ENCODE measurements around the gene DNER.

DNA sequence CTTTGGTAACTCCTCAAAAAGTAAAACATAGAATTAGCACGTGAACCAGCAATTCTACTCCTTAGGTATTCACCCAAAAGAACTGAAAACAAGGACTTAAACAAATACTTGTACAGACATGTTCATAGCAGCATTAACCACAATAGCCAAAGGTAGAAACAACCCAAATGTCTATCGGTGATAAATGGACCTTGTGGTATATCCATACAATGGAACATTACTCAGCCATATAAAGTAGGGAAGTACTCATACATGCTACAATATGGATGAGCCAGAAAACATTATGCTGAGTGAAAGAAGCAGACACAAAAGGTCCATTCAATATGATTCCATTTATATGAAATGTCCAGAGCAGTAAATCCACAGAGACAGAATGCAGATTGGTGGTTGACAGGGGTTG lies 182.8 kb downstream of the DNER start:
- TF ChIP-seq, protein P1, sequence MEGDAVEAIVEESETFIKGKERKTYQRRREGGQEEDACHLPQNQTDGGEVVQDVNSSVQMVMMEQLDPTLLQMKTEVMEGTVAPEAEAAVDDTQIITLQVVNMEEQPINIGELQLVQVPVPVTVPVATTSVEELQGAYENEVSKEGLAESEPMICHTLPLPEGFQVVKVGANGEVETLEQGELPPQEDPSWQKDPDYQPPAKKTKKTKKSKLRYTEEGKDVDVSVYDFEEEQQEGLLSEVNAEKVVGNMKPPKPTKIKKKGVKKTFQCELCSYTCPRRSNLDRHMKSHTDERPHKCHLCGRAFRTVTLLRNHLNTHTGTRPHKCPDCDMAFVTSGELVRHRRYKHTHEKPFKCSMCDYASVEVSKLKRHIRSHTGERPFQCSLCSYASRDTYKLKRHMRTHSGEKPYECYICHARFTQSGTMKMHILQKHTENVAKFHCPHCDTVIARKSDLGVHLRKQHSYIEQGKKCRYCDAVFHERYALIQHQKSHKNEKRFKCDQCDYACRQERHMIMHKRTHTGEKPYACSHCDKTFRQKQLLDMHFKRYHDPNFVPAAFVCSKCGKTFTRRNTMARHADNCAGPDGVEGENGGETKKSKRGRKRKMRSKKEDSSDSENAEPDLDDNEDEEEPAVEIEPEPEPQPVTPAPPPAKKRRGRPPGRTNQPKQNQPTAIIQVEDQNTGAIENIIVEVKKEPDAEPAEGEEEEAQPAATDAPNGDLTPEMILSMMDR (conservative IDR thresholded peaks at IDR 0.05; ENCODE audit: low read depth in 2 of 2) = no peak
- no peak for TF ChIP-seq EZH2phosphoT487 (IDR thresholded peaks at IDR 0.05; ENCODE audit: unreplicated experiment)
- TF ChIP-seq, protein P2, sequence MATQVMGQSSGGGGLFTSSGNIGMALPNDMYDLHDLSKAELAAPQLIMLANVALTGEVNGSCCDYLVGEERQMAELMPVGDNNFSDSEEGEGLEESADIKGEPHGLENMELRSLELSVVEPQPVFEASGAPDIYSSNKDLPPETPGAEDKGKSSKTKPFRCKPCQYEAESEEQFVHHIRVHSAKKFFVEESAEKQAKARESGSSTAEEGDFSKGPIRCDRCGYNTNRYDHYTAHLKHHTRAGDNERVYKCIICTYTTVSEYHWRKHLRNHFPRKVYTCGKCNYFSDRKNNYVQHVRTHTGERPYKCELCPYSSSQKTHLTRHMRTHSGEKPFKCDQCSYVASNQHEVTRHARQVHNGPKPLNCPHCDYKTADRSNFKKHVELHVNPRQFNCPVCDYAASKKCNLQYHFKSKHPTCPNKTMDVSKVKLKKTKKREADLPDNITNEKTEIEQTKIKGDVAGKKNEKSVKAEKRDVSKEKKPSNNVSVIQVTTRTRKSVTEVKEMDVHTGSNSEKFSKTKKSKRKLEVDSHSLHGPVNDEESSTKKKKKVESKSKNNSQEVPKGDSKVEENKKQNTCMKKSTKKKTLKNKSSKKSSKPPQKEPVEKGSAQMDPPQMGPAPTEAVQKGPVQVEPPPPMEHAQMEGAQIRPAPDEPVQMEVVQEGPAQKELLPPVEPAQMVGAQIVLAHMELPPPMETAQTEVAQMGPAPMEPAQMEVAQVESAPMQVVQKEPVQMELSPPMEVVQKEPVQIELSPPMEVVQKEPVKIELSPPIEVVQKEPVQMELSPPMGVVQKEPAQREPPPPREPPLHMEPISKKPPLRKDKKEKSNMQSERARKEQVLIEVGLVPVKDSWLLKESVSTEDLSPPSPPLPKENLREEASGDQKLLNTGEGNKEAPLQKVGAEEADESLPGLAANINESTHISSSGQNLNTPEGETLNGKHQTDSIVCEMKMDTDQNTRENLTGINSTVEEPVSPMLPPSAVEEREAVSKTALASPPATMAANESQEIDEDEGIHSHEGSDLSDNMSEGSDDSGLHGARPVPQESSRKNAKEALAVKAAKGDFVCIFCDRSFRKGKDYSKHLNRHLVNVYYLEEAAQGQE (IDR thresholded peaks at IDR 0.05; ENCODE audit: unreplicated experiment) = no peak

Measured in GM23338 (cell line).